SH-SY5Y (cell line): ENCODE data around the gene LMBR1.

Experiments
- GATA2 ChIP-seq: IDR thresholded peaks from 2 replicates; pipeline ENCODE4 v1.6.1; 2011; ENCODE audit warnings: mild to moderate bottlenecking, low read depth, low read length
- GATA3 ChIP-seq: IDR thresholded peaks from 2 replicates; pipeline ENCODE4 v1.6.1; 2011; ENCODE audit warnings: low read depth, mild to moderate bottlenecking, low read length, moderate library complexity

The LMBR1 gene

GRCh38 chr7:156759143-156759542 is 133.8 kb downstream of the LMBR1 start:
- TF ChIP-seq GATA2 (no peak), GATA3 (no peak)

- TF ChIP-seq GATA3 (no peak), GATA2 (no peak)
Measured at GRCh38 chr7:156754201-156754600, 138.8 kb downstream of the LMBR1 start.

GRCh38 chr7:156753630-156754029 is 139.4 kb downstream of the LMBR1 start:
- no peak for TF ChIP-seq GATA2
- TF ChIP-seq GATA3: no peak

- TF ChIP-seq GATA3: no peak
- no peak for TF ChIP-seq GATA2
Measured at GRCh38 chr7:156753229-156753560, 139.8 kb downstream of the LMBR1 start.

DNA sequence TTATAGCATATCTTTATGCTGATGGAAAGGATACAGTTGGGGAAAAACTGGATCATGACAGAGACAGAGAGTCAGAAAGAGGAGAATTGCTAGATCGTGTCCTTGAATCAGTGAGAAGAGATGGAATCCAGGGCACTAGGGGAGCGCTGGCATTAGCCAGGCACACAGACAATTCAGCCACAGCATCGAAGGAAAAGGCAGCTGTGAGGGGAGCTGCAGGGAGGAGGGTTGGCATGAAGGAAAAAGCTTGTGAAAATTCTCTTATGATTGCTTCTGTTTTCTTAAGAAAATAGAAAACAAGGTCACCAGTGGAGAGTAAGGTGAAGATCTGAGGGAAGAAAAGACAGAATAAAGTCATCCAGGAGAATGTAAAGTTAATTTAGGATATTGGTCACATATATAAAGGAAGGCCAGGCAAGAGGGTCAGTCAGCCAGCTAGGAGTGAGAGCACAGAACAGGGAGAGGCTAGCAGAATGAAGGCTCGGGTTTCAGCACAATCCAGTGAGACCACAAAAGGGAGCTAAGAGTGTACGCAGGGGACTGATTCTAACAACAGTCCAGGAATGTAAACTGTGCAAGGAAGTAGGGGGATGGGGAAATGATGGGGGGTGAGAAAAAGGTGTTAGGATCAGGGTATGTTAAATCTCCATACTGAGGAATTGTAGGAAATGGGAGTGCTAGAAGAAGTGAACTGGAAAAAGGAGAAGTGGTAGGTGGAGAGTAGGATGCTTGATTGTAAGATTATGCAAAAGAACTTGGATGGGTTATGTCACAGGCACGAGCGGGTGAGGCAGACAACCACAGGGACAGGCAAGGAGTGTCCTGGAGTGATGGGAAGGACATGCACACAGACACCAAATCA is 140.4 kb downstream of the LMBR1 start:
- TF ChIP-seq GATA3: no peak
- no peak for TF ChIP-seq GATA2

DNA sequence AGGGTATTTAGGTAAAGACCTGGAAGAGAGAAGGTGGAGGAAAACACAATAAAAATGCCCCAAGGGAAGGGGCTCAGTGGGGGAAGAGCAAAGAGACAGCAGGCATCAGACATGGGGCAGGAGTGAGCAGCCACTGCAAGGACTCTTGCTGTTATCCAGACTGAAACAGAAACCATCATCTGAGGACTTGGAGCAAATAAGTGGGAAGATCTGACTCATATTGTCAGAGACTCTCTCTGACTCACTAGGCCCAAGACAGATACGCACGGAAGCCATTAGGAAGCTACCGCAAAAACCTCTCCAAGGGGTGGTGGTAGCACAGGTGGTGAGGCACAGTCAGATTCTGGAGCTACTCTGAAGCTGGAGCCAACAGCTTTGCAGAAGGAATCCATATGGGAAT is 141.7 kb downstream of the LMBR1 start:
- TF ChIP-seq GATA3 (no peak), GATA2 (no peak)

- no peak for TF ChIP-seq GATA3
- TF ChIP-seq GATA2: no peak
Measured at GRCh38 chr7:156747718-156748117, 145.3 kb downstream of the LMBR1 start.

DNA sequence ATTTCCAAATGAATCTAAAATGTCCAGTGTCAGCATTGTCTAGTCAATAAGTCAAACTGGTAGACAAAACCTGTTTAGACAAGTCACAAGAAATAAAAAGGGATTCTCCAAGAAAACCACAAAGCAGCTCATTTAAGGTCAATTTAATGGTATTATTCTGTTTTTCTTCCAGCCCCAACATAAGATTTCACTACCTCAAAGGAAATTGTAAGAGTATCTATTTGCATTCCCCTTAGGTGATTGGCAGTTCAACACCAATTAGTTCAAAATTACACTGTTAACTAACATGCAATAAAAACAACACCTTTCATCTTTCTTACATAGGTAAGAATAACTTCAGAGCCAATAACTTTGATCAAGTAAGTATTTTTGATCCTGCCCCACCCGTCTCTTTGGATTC is 146.1 kb downstream of the LMBR1 start:
- no peak for TF ChIP-seq GATA2

- TF ChIP-seq GATA2 (no peak), GATA3 (no peak)
Measured at GRCh38 chr7:156739596-156739995, 153.4 kb downstream of the LMBR1 start.

GRCh38 chr7:156735851-156736250 is 157.1 kb downstream of the LMBR1 start:
- TF ChIP-seq GATA3: no peak
- TF ChIP-seq GATA2: no peak

- TF ChIP-seq GATA3 (no peak), GATA2 (no peak)
Measured at GRCh38 chr7:156733638-156734037, 159.3 kb downstream of the LMBR1 start.

DNA sequence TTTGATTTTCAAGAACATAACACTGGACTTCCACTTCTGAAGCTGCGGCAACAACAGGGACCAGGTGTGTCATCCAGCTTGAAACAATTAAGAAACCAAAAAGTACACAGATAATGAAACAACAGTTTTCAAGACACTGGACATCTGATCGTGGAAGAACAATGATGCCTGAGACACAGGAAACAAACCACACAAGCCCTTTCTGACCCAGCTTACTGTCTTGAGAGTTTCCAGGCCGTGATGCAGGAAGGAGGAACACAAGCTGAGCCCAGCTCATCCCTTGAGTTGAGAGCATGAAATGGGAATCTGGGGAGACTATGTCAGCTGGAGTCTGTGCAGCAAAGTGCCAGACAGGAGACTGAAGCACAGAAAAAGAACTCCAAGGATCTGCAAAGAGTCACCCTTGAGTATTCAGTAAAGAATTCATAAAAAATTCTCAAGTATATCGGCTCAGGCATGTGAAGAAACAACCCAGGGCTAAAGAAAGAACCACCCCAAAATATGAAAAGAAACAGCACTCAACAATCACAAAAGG is 160.8 kb downstream of the LMBR1 start:
- TF ChIP-seq GATA2 (no peak), GATA3 (no peak)

GRCh38 chr7:156731651-156732050 is 161.3 kb downstream of the LMBR1 start:
- TF ChIP-seq GATA3 (no peak), GATA2 (no peak)

DNA sequence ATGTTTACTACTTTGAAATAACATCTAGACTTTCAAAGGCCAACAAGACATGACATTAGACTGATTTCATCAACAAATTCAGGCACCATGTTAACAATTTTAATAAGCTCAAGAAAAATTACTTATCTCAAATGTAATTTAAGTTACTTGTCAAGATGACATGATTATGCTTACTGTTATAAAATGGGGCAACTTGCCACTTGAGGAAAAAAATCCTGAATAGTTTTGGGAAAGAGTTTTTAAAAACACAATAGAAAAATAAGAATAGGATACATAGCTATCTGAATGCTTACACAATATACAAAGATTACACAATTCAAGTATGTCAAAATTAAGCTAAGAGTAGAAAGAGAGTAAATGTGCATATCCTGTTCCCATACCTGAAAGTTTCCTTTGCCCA is 167.0 kb downstream of the LMBR1 start:
- TF ChIP-seq GATA3 (no peak), GATA2 (no peak)

GRCh38 chr7:156725073-156725472 is 167.9 kb downstream of the LMBR1 start:
- no peak for TF ChIP-seq GATA3
- TF ChIP-seq GATA2: no peak

DNA sequence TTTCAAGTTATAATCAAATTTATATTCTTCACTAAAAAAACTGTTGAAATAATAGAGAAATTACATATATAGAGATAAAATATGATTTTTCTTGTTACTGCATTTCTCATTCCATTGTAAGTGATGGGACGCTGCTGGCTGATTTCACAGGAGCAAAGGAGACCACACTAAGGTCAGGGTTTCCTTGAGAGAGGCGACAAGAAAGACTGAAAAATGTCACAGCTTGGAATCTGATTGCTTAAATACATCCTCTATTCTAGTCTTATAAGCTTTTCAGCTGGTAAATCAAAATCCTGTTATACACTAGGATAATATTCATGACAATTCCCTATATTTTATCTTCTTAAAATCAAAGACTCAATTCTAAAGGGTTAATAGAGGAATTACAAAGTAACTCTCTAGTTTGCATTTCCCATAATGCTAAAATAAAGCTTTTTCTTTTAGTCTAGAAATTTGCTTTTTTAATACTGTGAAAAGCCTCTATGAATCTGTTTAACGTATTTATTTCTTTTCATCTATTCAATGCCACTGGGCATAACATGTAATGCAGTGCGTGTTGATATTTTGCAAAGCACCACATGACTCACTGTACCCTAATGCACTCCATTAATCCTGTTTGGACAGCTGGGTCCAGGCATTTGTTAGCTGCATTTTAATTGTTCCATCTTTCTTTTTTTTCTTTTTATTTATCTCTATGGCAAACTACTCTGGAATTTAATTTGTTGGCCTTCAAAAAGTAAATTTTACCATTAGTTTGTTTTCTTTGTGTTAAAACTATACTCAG is 170.7 kb downstream of the LMBR1 start:
- TF ChIP-seq GATA3 (no peak), GATA2 (no peak)
